Measurements from ENCODE around the gene C16orf86.

C16orf86 gene

GRCh38 chr16:67659675-67660563 lies 6.7 kb upstream of the C16orf86 start, which contains the start of gene ACD:
TSS of gene ACD (minus strand) at chr16:67660260. CDS start at chr16:67660220, 40 bp downstream.
- TF ChIP-seq, protein P1, sequence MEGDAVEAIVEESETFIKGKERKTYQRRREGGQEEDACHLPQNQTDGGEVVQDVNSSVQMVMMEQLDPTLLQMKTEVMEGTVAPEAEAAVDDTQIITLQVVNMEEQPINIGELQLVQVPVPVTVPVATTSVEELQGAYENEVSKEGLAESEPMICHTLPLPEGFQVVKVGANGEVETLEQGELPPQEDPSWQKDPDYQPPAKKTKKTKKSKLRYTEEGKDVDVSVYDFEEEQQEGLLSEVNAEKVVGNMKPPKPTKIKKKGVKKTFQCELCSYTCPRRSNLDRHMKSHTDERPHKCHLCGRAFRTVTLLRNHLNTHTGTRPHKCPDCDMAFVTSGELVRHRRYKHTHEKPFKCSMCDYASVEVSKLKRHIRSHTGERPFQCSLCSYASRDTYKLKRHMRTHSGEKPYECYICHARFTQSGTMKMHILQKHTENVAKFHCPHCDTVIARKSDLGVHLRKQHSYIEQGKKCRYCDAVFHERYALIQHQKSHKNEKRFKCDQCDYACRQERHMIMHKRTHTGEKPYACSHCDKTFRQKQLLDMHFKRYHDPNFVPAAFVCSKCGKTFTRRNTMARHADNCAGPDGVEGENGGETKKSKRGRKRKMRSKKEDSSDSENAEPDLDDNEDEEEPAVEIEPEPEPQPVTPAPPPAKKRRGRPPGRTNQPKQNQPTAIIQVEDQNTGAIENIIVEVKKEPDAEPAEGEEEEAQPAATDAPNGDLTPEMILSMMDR (IDR thresholded peaks at IDR 0.05) = no peak
- H3K27ac ChIP-seq = peak within 1 kb of the TSS; percentile 90 to 93
- H3K4me3 ChIP-seq = peak within 1 kb of the TSS; percentile 96
- DNase-seq (ENCODE audit: low spot score) = peak; percentile 94

- Histone ChIP-seq H3K4me3 (peak within 1 kb of the TSS; percentile 96), H3K27ac (peak within 1 kb of the TSS; percentile 90 to 93)
- TF ChIP-seq, protein P1 (IDR thresholded peaks at IDR 0.05) = no peak
- DNase-seq (ENCODE audit: low spot score) = peak; percentile 97
Observed at GRCh38 chr16:67660564-67661028, 6.0 kb upstream of the C16orf86 start, which contains the start of gene PARD6A. TSS of gene PARD6A (plus strand) at chr16:67660960. CDS start at chr16:67661039, 79 bp downstream.

DNA sequence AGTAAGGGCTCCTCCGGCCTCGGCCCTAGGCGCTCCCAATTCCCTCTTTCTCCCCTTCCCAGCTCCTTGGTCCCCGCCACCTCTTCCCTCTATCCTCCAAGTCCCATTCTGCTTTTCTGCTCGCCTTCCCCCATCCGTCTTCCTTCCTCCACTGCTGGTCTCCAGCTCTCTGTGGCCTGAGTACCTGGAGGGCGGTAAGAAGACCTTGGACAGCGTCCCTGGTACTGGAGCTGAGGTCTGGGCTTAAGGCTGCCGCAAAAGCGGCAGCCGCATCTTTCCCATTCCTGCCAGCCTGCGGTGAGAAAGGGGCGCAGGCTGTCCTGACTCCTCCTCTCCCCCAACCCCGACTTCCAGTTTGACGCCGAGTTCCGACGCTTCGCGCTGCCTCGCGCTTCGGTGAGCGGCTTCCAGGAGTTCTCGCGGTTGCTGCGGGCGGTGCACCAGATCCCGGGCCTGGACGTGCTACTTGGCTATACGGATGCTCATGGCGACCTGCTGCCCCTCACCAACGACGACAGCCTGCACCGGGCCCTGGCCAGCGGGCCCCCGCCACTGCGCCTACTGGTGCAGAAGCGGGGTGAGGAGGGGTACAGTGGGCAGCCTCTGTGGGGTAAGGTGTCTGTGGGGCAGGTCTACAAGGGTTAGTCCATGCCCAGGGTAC lies 5.4 kb upstream of the C16orf86 start:
- no peak for DNase-seq (ENCODE audit: low spot score)

DNA sequence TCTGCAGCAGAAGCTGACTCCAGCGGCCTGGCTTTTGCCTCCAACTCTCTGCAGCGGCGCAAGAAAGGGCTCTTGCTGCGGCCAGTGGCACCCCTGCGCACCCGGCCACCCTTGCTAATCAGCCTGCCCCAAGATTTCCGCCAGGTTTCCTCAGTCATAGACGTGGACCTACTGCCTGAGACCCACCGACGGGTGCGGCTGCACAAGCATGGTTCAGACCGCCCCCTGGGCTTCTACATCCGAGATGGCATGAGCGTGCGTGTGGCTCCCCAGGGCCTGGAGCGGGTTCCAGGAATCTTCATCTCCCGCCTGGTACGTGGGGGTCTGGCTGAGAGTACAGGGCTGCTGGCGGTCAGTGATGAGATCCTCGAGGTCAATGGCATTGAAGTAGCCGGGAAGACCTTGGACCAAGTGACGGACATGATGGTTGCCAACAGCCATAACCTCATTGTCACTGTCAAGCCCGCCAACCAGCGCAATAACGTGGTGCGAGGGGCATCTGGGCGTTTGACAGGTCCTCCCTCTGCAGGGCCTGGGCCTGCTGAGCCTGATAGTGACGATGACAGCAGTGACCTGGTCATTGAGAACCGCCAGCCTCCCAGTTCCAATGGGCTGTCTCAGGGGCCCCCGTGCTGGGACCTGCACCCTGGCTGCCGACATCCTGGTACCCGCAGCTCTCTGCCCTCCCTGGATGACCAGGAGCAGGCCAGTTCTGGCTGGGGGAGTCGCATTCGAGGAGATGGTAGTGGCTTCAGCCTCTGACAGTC lies 4.5 kb upstream of the C16orf86 start:
- no peak overlapping the region for H3K27ac ChIP-seq
- H3K4me3 ChIP-seq = no peak overlapping the region
- TF ChIP-seq, protein P1 (IDR thresholded peaks at IDR 0.05) = no peak
- no peak for DNase-seq (ENCODE audit: low spot score)

More for the DNA sequence above, 5.4 kb upstream of the C16orf86 start:
- TF ChIP-seq, protein P1 (IDR thresholded peaks at IDR 0.05) = no peak
- peak overlapping the region; percentile 90 to 93 for H3K27ac ChIP-seq
- H3K4me3 ChIP-seq = peak overlapping the region; percentile 96

DNA sequence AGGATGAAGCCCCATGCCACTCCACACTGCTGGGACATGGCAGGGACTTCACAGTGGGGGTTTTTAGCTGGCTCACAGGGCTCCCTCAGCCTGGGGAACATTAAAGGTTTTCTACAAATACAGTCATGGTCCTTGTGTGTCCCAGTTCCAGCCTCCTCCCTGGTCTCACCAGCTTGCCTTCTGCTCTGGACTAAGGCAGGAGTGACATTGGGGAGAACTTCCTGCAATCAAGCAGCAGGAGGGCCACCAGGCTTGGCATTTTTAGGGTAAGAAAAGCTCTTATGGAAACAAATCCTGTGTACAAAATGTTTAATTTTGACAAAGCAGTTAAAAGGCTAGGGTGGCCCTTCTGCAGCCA lies 4.0 kb upstream of the C16orf86 start:
- Histone ChIP-seq H3K4me3 (no peak overlapping the region), H3K27ac (no peak overlapping the region)
- no peak for DNase-seq (ENCODE audit: low spot score)
- TF ChIP-seq, protein P1 (IDR thresholded peaks at IDR 0.05) = no peak

DNA sequence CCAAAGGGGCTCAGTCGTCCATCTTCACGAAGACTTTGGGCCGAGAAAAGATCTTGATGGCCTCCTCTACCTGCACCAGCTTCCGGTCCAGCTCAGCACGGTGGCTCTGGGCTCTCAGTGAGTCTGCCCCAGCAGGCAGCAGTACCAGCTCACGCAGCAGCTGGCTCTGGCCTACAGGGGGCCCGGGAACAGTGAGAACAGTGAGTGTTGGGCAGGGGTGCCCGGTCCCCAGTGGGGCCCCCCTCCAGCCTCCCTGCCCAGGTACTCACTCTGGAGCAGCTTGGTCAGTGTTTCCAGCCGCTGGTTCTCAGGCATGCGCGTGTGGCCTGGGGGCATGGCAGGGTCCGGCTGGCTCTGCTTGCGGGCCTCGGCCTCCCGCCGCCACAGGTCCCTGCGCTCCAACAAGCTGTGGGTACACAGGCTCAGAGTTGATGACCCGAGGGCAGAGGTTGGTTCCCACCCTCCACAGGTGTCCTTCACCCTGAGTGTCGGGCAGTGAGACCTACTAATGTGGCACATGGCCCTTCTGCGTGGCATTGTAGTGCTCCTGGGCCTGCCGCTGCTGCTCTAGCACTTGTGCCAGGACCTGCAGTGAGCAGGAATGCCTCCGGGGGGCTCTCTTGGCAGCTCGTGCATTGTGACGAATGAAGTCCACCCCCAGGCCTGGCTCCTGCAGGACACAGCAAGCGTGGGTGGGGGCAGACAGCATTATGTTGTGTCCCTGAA lies 3.3 kb upstream of the C16orf86 start:
- no peak overlapping the region for H3K27ac ChIP-seq
- no peak for DNase-seq (ENCODE audit: low spot score)
- H3K4me3 ChIP-seq = no peak overlapping the region
- TF ChIP-seq, protein P1 (IDR thresholded peaks at IDR 0.05) = no peak

Measured in coronary artery (tissue), 2 donors.